WTC11 (cell line): ENCODE measurements around the gene AFF3. TPM values are rescaled to one million over a fixed set of nuclear protein-coding genes. Genes with fewer than 3 reads are reported as not detected.

Experiments used
- ATAC-seq: fragments of 200-7000 bp; cut with Tn5 transposase; 2 replicates; pipeline ENCODE4 v1.10.0; 2021; ENCODE audit warnings: mild to moderate bottlenecking, moderate library complexity
- CTCF ChIA-PET: fragments of 300-600 bp; sonication (Branson Sonifier 250); formaldehyde crosslinking; loops from one replicate; lab custom pipeline; 2021; ENCODE audit warnings: antibody characterized with exemption; lab: Charles Lee
- POLR2A ChIA-PET: fragments of 350-600 bp; sonication (Branson Sonifier 250); formaldehyde crosslinking; loops from one replicate; lab custom pipeline; 2021; ENCODE audit warnings: antibody characterized with exemption; lab: Charles Lee
- DNase-seq: peaks from one replicate; pipeline ENCODE4 v3.0.0; 2021; ENCODE audit warnings: low spot score
- H3K27ac Mint-ChIP-seq: 2 replicates; pipeline ENCODE4 v1.8.0; 2021; ENCODE audit warnings: mixed read lengths
- H3K27me3 Mint-ChIP-seq: 2 replicates; pipeline ENCODE4 v1.8.0; 2021; ENCODE audit warnings: low read depth, mild to moderate bottlenecking, moderate library complexity, mixed read lengths
- H3K36me3 Mint-ChIP-seq: 2 replicates; pipeline ENCODE4 v1.8.0; 2021; ENCODE audit warnings: mixed read lengths
- H3K4me1 Mint-ChIP-seq: 2 replicates; pipeline ENCODE4 v1.8.0; 2022; ENCODE audit warnings: mixed read lengths
- H3K4me3 Mint-ChIP-seq: 2 replicates; pipeline ENCODE4 v1.8.0; 2021; ENCODE audit warnings: mild to moderate bottlenecking, moderate library complexity, mixed read lengths
- H3K9me3 Mint-ChIP-seq: 2 replicates; pipeline ENCODE4 v1.8.0; 2021; ENCODE audit warnings: mixed read lengths
- ATF1 ChIP-seq: sonication (generic); formaldehyde crosslinking; IDR thresholded peaks from 2 replicates; pipeline ENCODE4 v1.8.1; 2023; ENCODE audit warnings: mild to moderate bottlenecking, moderate library complexity, missing genetic modification reagents
- CTCF ChIP-seq: fragments of 200-600 bp; IDR thresholded peaks from 2 replicates; pipeline ENCODE4 v1.8.0; 2022; ENCODE audit warnings: antibody characterized with exemption
- GTF2I ChIP-seq: fragments of 250-450 bp; sonication (Bioruptor Pico); conservative IDR thresholded peaks from 2 replicates; pipeline ENCODE4 v1.4.0; 2021; ENCODE audit warnings: mild to moderate bottlenecking
- IRF2 ChIP-seq: sonication (generic); formaldehyde crosslinking; IDR thresholded peaks from 2 replicates; pipeline ENCODE4 v1.8.0; 2022; ENCODE audit warnings: low read depth, missing genetic modification reagents, borderline replicate concordance
- JAZF1 ChIP-seq: fragments of 250-450 bp; sonication (Bioruptor Pico); IDR thresholded peaks from 2 replicates; pipeline ENCODE4 v1.9.0; 2021; ENCODE audit warnings: moderate library complexity, mild to moderate bottlenecking, inconsistent platforms
- TEAD1 ChIP-seq: sonication (generic); formaldehyde crosslinking; IDR thresholded peaks from 2 replicates; pipeline ENCODE4 v1.8.0; 2022; ENCODE audit warnings: mild to moderate bottlenecking, missing genetic modification reagents
- TEAD4 ChIP-seq: sonication (generic); formaldehyde crosslinking; IDR thresholded peaks from 2 replicates; pipeline ENCODE4 v1.8.0; 2022; ENCODE audit warnings: mild to moderate bottlenecking, missing genetic modification reagents
- ZNF281 ChIP-seq: sonication (generic); formaldehyde crosslinking; IDR thresholded peaks from 2 replicates; pipeline ENCODE4 v1.8.0; 2023; ENCODE audit warnings: mild to moderate bottlenecking, missing genetic modification reagents
- ZSCAN18 ChIP-seq: fragments of 250-450 bp; sonication (Bioruptor Pico); IDR thresholded peaks from 2 replicates; pipeline ENCODE4 v2.1.2; 2022; ENCODE audit warnings: mild to moderate bottlenecking, moderate library complexity
- total RNA-seq: library from RNA; stranded (reverse); gene quantifications from 3 replicates; pipeline ENCODE4 v1.2.3, GENCODE V29; 2021
- TF ChIP-seq, protein P1 (sequence below): sonication (generic); formaldehyde crosslinking; IDR thresholded peaks from 2 replicates; pipeline ENCODE4 v1.8.1; 2023; ENCODE audit warnings: mild to moderate bottlenecking, missing genetic modification reagents, borderline replicate concordance
- TF ChIP-seq, protein P2 (sequence below): sonication (generic); formaldehyde crosslinking; conservative IDR thresholded peaks from 2 replicates; pipeline ENCODE4 v1.8.1; 2023; ENCODE audit warnings: mild to moderate bottlenecking, low read depth, missing genetic modification reagents, moderate library complexity
- TF ChIP-seq, protein P3 (sequence below): sonication (generic); formaldehyde crosslinking; IDR thresholded peaks from 2 replicates; pipeline ENCODE4 v1.8.0; 2022; ENCODE audit warnings: mild to moderate bottlenecking, missing genetic modification reagents
- TF ChIP-seq, protein P4 (sequence below): sonication (generic); formaldehyde crosslinking; IDR thresholded peaks from 2 replicates; pipeline ENCODE4 v1.8.1; 2023; ENCODE audit warnings: mild to moderate bottlenecking, missing genetic modification reagents

The AFF3 gene
- total RNA-seq, 1 experiment from 2014 or later = 1.2 TPM

- TF ChIP-seq, protein P1, sequence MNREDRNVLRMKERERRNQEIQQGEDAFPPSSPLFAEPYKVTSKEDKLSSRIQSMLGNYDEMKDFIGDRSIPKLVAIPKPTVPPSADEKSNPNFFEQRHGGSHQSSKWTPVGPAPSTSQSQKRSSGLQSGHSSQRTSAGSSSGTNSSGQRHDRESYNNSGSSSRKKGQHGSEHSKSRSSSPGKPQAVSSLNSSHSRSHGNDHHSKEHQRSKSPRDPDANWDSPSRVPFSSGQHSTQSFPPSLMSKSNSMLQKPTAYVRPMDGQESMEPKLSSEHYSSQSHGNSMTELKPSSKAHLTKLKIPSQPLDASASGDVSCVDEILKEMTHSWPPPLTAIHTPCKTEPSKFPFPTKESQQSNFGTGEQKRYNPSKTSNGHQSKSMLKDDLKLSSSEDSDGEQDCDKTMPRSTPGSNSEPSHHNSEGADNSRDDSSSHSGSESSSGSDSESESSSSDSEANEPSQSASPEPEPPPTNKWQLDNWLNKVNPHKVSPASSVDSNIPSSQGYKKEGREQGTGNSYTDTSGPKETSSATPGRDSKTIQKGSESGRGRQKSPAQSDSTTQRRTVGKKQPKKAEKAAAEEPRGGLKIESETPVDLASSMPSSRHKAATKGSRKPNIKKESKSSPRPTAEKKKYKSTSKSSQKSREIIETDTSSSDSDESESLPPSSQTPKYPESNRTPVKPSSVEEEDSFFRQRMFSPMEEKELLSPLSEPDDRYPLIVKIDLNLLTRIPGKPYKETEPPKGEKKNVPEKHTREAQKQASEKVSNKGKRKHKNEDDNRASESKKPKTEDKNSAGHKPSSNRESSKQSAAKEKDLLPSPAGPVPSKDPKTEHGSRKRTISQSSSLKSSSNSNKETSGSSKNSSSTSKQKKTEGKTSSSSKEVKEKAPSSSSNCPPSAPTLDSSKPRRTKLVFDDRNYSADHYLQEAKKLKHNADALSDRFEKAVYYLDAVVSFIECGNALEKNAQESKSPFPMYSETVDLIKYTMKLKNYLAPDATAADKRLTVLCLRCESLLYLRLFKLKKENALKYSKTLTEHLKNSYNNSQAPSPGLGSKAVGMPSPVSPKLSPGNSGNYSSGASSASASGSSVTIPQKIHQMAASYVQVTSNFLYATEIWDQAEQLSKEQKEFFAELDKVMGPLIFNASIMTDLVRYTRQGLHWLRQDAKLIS = no peak
- TF ChIP-seq, protein P2, sequence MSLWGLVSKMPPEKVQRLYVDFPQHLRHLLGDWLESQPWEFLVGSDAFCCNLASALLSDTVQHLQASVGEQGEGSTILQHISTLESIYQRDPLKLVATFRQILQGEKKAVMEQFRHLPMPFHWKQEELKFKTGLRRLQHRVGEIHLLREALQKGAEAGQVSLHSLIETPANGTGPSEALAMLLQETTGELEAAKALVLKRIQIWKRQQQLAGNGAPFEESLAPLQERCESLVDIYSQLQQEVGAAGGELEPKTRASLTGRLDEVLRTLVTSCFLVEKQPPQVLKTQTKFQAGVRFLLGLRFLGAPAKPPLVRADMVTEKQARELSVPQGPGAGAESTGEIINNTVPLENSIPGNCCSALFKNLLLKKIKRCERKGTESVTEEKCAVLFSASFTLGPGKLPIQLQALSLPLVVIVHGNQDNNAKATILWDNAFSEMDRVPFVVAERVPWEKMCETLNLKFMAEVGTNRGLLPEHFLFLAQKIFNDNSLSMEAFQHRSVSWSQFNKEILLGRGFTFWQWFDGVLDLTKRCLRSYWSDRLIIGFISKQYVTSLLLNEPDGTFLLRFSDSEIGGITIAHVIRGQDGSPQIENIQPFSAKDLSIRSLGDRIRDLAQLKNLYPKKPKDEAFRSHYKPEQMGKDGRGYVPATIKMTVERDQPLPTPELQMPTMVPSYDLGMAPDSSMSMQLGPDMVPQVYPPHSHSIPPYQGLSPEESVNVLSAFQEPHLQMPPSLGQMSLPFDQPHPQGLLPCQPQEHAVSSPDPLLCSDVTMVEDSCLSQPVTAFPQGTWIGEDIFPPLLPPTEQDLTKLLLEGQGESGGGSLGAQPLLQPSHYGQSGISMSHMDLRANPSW (CRISPR knock-in tag) = no peak
- no peak for TF ChIP-seq IRF2 (CRISPR knock-in tag)
- no peak for TF ChIP-seq ATF1 (CRISPR knock-in tag)
- no peak for TF ChIP-seq TEAD1 (CRISPR knock-in tag)
Observed at GRCh38 chr2:99868260-99868659, 274.1 kb downstream of the AFF3 start (continued).

DNA sequence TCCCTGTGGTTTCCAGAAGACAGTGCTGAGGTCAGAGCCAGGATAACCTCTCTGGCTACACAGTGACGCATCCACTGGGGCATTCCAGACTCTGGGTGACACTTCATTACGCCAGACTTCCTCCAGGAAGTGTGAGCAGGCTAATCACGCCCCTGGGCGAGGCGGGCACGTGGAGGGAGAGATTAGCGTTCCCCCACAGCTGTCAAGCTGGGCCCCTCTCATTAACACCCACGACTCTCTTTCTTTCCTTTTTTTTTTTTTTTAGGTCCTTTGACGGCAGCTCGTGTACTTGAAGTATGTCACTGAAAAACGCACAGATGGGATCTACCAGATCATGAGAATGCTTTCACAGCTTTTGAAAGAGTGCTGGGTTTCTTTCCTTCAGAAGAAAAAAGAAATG lies 274.6 kb downstream of the AFF3 start:
- POLR2A ChIA-PET = no interaction called here
- no peaks in the 10 kb centered on the region for H3K36me3 Mint-ChIP-seq
- CTCF ChIA-PET = interaction anchor here (0.6 to 1.3 kb wide), 3 partner anchors 174 to 395 kb away, joined by 3 read pairs; no protein-coding TSS in a partner anchor
- ATAC-seq (no peak), DNase-seq (no peak)
- no peaks in the 10 kb centered on the region for H3K9me3 Mint-ChIP-seq
- no peak overlapping the region for H3K27ac Mint-ChIP-seq
- H3K4me1 Mint-ChIP-seq = no peaks in the 10 kb centered on the region
- no peaks in the 10 kb centered on the region for H3K27me3 Mint-ChIP-seq
- TF ChIP-seq ZSCAN18 (no peak), CTCF (no peak), TEAD4 (CRISPR knock-in tag) (no peak)
- TF ChIP-seq, protein P3, sequence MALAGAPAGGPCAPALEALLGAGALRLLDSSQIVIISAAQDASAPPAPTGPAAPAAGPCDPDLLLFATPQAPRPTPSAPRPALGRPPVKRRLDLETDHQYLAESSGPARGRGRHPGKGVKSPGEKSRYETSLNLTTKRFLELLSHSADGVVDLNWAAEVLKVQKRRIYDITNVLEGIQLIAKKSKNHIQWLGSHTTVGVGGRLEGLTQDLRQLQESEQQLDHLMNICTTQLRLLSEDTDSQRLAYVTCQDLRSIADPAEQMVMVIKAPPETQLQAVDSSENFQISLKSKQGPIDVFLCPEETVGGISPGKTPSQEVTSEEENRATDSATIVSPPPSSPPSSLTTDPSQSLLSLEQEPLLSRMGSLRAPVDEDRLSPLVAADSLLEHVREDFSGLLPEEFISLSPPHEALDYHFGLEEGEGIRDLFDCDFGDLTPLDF = no peak
- TF ChIP-seq, all 79 proteins: peak for 0
- H3K4me3 Mint-ChIP-seq = no peak overlapping the region

DNA sequence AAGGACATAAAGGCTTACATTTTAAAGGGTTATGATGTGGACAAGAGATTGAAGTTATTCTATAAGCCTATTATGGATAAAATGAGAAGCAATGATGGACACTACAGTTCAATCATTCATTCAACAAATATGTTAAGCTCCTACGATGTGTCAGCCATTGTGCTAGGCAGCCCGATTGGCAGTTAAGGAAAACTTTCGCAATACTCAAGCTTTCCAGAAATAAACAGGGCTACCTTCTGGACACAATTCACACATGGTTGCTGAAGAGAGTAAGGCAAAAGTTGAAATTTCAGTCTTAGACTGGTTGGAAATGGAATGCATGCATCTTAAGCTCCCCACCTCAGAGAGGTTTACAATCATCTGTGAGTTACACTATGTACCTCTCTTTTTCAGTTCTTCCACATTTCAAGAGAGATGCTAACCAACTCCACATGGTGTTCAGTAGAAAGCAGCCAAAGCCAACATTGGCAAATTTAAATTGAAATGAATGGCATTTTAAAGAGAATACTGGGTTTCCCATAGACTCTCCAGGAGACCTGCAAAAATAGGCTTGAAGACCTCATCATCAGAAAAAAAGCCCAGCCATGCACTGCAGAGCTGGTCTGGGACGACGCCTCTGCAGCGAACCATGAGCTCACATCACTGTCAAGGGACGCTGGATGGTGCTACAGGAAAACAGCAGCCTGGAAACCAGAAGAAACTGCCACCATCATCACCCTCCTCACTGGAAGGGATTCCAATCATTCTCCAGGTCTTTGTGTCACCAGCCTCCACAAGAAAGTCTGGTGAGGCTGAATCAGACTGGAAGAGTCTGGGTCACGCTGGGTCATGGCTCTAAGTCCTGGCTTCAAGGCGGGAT lies 276.3 kb downstream of the AFF3 start:
- ChIA-PET POLR2A (no interaction called here), CTCF (interaction anchor here (0.5 kb wide), 1 partner anchor 447 kb away, joined by 3 read pairs; no protein-coding TSS in a partner anchor)
- no peak overlapping the region for H3K27ac Mint-ChIP-seq
- TF ChIP-seq ATF1 (CRISPR knock-in tag) (no peak), GTF2I (CRISPR knock-in tag) (no peak), JAZF1 (no peak), ZNF281 (no peak), CTCF (no peak)
- TF ChIP-seq, protein P4, sequence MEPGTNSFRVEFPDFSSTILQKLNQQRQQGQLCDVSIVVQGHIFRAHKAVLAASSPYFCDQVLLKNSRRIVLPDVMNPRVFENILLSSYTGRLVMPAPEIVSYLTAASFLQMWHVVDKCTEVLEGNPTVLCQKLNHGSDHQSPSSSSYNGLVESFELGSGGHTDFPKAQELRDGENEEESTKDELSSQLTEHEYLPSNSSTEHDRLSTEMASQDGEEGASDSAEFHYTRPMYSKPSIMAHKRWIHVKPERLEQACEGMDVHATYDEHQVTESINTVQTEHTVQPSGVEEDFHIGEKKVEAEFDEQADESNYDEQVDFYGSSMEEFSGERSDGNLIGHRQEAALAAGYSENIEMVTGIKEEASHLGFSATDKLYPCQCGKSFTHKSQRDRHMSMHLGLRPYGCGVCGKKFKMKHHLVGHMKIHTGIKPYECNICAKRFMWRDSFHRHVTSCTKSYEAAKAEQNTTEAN (CRISPR knock-in tag) = no peak

More for the DNA sequence above, 276.3 kb downstream of the AFF3 start:
- Mint-ChIP-seq H3K4me3 (no peak overlapping the region), H3K4me1 (no peaks in the 10 kb centered on the region), H3K9me3 (no peaks in the 10 kb centered on the region), H3K27me3 (no peaks in the 10 kb centered on the region), H3K36me3 (no peaks in the 10 kb centered on the region)
- no peak for DNase-seq
- no peak for ATAC-seq
